PC-9 (cell line): ENCODE measurements around the gene ADSL.

Experiments
- CTCF ChIP-seq: fragments of 200-600 bp; sonication (generic); conservative IDR thresholded peaks from 2 replicates; pipeline ENCODE4 v1.6.1; 2017; ENCODE audit warnings: mixed run types, antibody characterized with exemption, mild to moderate bottlenecking, moderate library complexity
- EZH2 ChIP-seq: fragments of 200-600 bp; sonication (generic); IDR thresholded peaks from 2 replicates; pipeline ENCODE4 v1.8.0; 2017; ENCODE audit warnings: antibody characterized with exemption, low read depth

GRCh38 chr22:40320687-40321086 lies 25.6 kb upstream of the ADSL start:
- TF ChIP-seq CTCF (no peak), EZH2 (no peak)
